MM.1S (cell line): Measurements from ENCODE around the gene KRT75.

Source experiments
- DNase-seq: peaks from one replicate; pipeline ENCODE4 v3.0.0-alpha.2; 2015
- H2AFZ ChIP-seq: fragments of 300-600 bp; sonication (generic); 2 replicates; pipeline ENCODE4 v1.6.0; 2016; ENCODE audit warnings: antibody characterized with exemption, low read length
- H3F3A ChIP-seq: fragments of 300-600 bp; sonication (generic); 2 replicates; pipeline ENCODE4 v1.6.1; 2016; ENCODE audit warnings: mild to moderate bottlenecking, antibody characterized with exemption, low read length, moderate library complexity, mixed read lengths; ENCODE audit not compliant: insufficient read depth
- H3K27ac ChIP-seq: fragments of 300-600 bp; sonication (generic); 2 replicates; pipeline ENCODE4 v1.5.1; 2016; ENCODE audit warnings: mild to moderate bottlenecking, low read length
- H3K27me3 ChIP-seq: fragments of 300-600 bp; sonication (generic); replicated peaks from 2 replicates; pipeline ENCODE4 v1.6.0; 2016; ENCODE audit warnings: low read length; ENCODE audit not compliant: insufficient read depth
- H3K36me3 ChIP-seq: fragments of 300-600 bp; sonication (generic); replicated peaks from 2 replicates; pipeline ENCODE4 v1.6.1; 2016; ENCODE audit warnings: mild to moderate bottlenecking, low read length, mixed read lengths; ENCODE audit not compliant: insufficient read depth
- H3K4me1 ChIP-seq: fragments of 300-600 bp; sonication (generic); 2 replicates; pipeline ENCODE4 v1.6.1; 2016; ENCODE audit warnings: low read length, mixed read lengths
- H3K4me2 ChIP-seq: fragments of 300-600 bp; sonication (generic); 2 replicates; pipeline ENCODE4 v1.6.0; 2016; ENCODE audit warnings: low read depth, low read length
- H3K4me3 ChIP-seq: fragments of 300-600 bp; sonication (generic); 2 replicates; pipeline ENCODE4 v1.5.1; 2016; ENCODE audit warnings: low read length, mixed read lengths
- H3K79me2 ChIP-seq: fragments of 300-600 bp; sonication (generic); 2 replicates; pipeline ENCODE4 v1.6.1; 2016; ENCODE audit warnings: mixed run types, low read length, mixed read lengths
- H3K9ac ChIP-seq: fragments of 300-600 bp; sonication (generic); 2 replicates; pipeline ENCODE4 v1.6.1; 2016; ENCODE audit warnings: low read length, mixed read lengths
- H3K9me2 ChIP-seq: fragments of 300-600 bp; sonication (generic); replicated peaks from 2 replicates; pipeline ENCODE4 v1.6.1; 2016; ENCODE audit warnings: mild to moderate bottlenecking, low read length, mixed read lengths; ENCODE audit not compliant: insufficient read depth
- H3K9me3 ChIP-seq: fragments of 300-600 bp; sonication (generic); replicated peaks from 2 replicates; pipeline ENCODE4 v1.6.1; 2016; ENCODE audit warnings: mild to moderate bottlenecking, low read length, mixed read lengths; ENCODE audit not compliant: insufficient read depth
- H4K20me1 ChIP-seq: fragments of 300-600 bp; sonication (generic); 2 replicates; pipeline ENCODE4 v1.6.1; 2016; ENCODE audit warnings: mild to moderate bottlenecking, low read length, moderate library complexity, mixed read lengths; ENCODE audit not compliant: insufficient read depth
- CTCF ChIP-seq: fragments of 300-600 bp; sonication (generic); IDR thresholded peaks from 2 replicates; pipeline ENCODE4 v1.5.1; 2016; ENCODE audit warnings: antibody characterized with exemption, low read length, mixed read lengths
- EZH2 ChIP-seq: fragments of 300-600 bp; sonication (generic); optimal IDR thresholded peaks from 2 replicates; pipeline ENCODE3; 2017; ENCODE audit warnings: low read depth, mild to moderate bottlenecking, antibody characterized with exemption, low read length, mixed read lengths
- EZH2phosphoT487 ChIP-seq: fragments of 300-600 bp; sonication (generic); IDR thresholded peaks from 2 replicates; pipeline ENCODE4 v1.6.1; 2018; ENCODE audit warnings: antibody characterized with exemption, low read length

The KRT75 gene

GRCh38 chr12:52405922-52406385, 28.2 kb downstream of the KRT75 start, which contains the start of gene KRT82:
Gene KRT82, minus strand, starts transcription at chr12:52406335. Its CDS starts 58 bp downstream, at chr12:52406277.
- TF ChIP-seq EZH2: no peak
- TF ChIP-seq EZH2phosphoT487: no peak
- TF ChIP-seq CTCF: no peak
- H3K79me2 ChIP-seq: no peaks in the 10 kb centered on the region

GRCh38 chr12:52404951-52405350, 29.2 kb downstream of the KRT75 start:
- Histone ChIP-seq H3K9me3 (no peaks in the 10 kb centered on the region), H3K79me2 (no peaks in the 10 kb centered on the region), H2AFZ (no peak overlapping the region), H3K4me2 (no peak overlapping the region), H3K27ac (no peak overlapping the region), H3K27me3 (peaks cover 70% of the 10 kb centered on the region), H3F3A (no peaks in the 10 kb centered on the region), H3K36me3 (no peaks in the 10 kb centered on the region), H3K4me3 (no peak overlapping the region), H3K4me1 (no peaks in the 10 kb centered on the region), H3K9me2 (no peaks in the 10 kb centered on the region), H3K9ac (no peak overlapping the region), H4K20me1 (no peaks in the 10 kb centered on the region)
- TF ChIP-seq EZH2phosphoT487 (no peak), EZH2 (no peak), CTCF (no peak)
- no peak for DNase-seq

More at GRCh38 chr12:52405922-52406385, 28.2 kb downstream of the KRT75 start, which contains the start of gene KRT82:
- Histone ChIP-seq H3K4me1 (no peaks in the 10 kb centered on the region), H3K9ac (no peak within 1 kb of the TSS), H3K9me2 (no peaks in the 10 kb centered on the region), H3K4me3 (no peak within 1 kb of the TSS), H3K36me3 (no peaks in the 10 kb centered on the region), H3K4me2 (no peak within 1 kb of the TSS), H3K27me3 (peaks cover 63% of the 10 kb centered on the region), H3F3A (no peaks in the 10 kb centered on the region), H3K27ac (no peak within 1 kb of the TSS), H3K9me3 (no peaks in the 10 kb centered on the region), H2AFZ (no peak within 1 kb of the TSS), H4K20me1 (no peaks in the 10 kb centered on the region)
- no peak for DNase-seq

- Histone ChIP-seq H3K79me2 (no peaks in the 10 kb centered on the region), H3K4me1 (no peaks in the 10 kb centered on the region), H2AFZ (no peak overlapping the region), H3K4me3 (no peak overlapping the region), H4K20me1 (no peaks in the 10 kb centered on the region), H3K27me3 (peaks cover 82% of the 10 kb centered on the region), H3K9ac (no peak overlapping the region), H3K9me2 (no peaks in the 10 kb centered on the region), H3K27ac (no peak overlapping the region), H3K4me2 (no peak overlapping the region), H3F3A (no peaks in the 10 kb centered on the region), H3K36me3 (no peaks in the 10 kb centered on the region), H3K9me3 (no peaks in the 10 kb centered on the region)
- TF ChIP-seq EZH2phosphoT487 (no peak), CTCF (no peak), EZH2 (no peak)
- no peak for DNase-seq
These were observed 30.6 kb downstream of the KRT75 start for GRCh38 chr12:52403561-52403960.
